Measurements from ENCODE around the gene SLC24A1. TPM values are rescaled to one million over a fixed set of nuclear protein-coding genes. Genes with fewer than 3 reads are reported as not detected.

SLC24A1 gene
- total RNA-seq, 1 experiment from 2014 or later, result 13.0 TPM

GRCh38 chr15:65646486-65646885, 24.7 kb downstream of the SLC24A1 start:
- H3K4me3 ChIP-seq (ENCODE audit: low read depth in 2 of 2, low read length in 2 of 2), result no peak overlapping the region
- TF ChIP-seq SIN3A (IDR thresholded peaks at IDR 0.05; ENCODE audit: borderline replicate concordance, insufficient read depth, low read depth, low read length), result no peak
- no peak for TF ChIP-seq REST (IDR thresholded peaks at IDR 0.05; ENCODE audit: insufficient read depth in 1 of 2, low read depth in 2 of 2, low read length in 1 of 2)
- no peak for TF ChIP-seq POLR2AphosphoS5 (IDR thresholded peaks at IDR 0.05; ENCODE audit: low read depth, low read length)
- no peak for TF ChIP-seq TCF7L2 (IDR thresholded peaks at IDR 0.05; ENCODE audit: low read depth, low read length)
- TF ChIP-seq CTCF (IDR thresholded peaks at IDR 0.05), result no peak
- H3K36me3 ChIP-seq (ENCODE audit: control insufficient read depth, insufficient read depth, low read length), result no peaks in the 10 kb centered on the region
- ChIA-PET POLR2A (no interaction called here), CTCF (no interaction called here)
- no peak for DNase-seq (ENCODE audit: low read depth, low spot score)
- ATAC-seq, result no peak
- no peaks in the 10 kb centered on the region for H3K4me1 ChIP-seq (ENCODE audit: control insufficient read depth, insufficient read depth, low read length)
- H3K27me3 ChIP-seq (ENCODE audit: control insufficient read depth, insufficient read depth, low read length), result no peaks in the 10 kb centered on the region
- intact Hi-C loops (cut with micrococcal nuclease; ENCODE audit: unreplicated experiment), result no loop called here
- H3K9me3 ChIP-seq (ENCODE audit: control insufficient read depth, insufficient read depth, low read depth, low read length), result no peaks in the 10 kb centered on the region
- in situ Hi-C loops (cut with HindIII; ENCODE audit: low pct_unique_long_range_greater_than_20kb, low sequenced_read_pairs), result no loop called here
- no peak overlapping the region for H3K27ac ChIP-seq (ENCODE audit: low read length)
- BruUV-seq (replicated peaks), result no TSS peak

GRCh38 chr15:65650312-65651041, 28.7 kb downstream of the SLC24A1 start:
- intact Hi-C loops (cut with micrococcal nuclease; ENCODE audit: unreplicated experiment), result no loop called here
- ChIA-PET POLR2A (no interaction called here), CTCF (no interaction called here)
- BruUV-seq (replicated peaks), result no TSS peak
- H3K4me3 ChIP-seq (ENCODE audit: low read depth in 2 of 2, low read length in 2 of 2), result no peak overlapping the region
- no peaks in the 10 kb centered on the region for H3K27me3 ChIP-seq (ENCODE audit: control insufficient read depth, insufficient read depth, low read length)
- H3K27ac ChIP-seq (ENCODE audit: low read length), result no peak overlapping the region
- no peak for DNase-seq (ENCODE audit: low read depth, low spot score)
- H3K36me3 ChIP-seq (ENCODE audit: control insufficient read depth, insufficient read depth, low read length), result no peaks in the 10 kb centered on the region
- in situ Hi-C loops (cut with HindIII; ENCODE audit: low pct_unique_long_range_greater_than_20kb, low sequenced_read_pairs), result no loop called here
- no peaks in the 10 kb centered on the region for H3K4me1 ChIP-seq (ENCODE audit: control insufficient read depth, insufficient read depth, low read length)
- TF ChIP-seq TCF7L2 (IDR thresholded peaks at IDR 0.05; ENCODE audit: low read depth, low read length), result no peak
- no peak for TF ChIP-seq POLR2AphosphoS5 (IDR thresholded peaks at IDR 0.05; ENCODE audit: low read depth, low read length)
- no peak for TF ChIP-seq REST (IDR thresholded peaks at IDR 0.05; ENCODE audit: insufficient read depth in 1 of 2, low read depth in 2 of 2, low read length in 1 of 2)
- no peak for TF ChIP-seq CTCF (IDR thresholded peaks at IDR 0.05)
- TF ChIP-seq SIN3A (IDR thresholded peaks at IDR 0.05; ENCODE audit: borderline replicate concordance, insufficient read depth, low read depth, low read length), result no peak
- ATAC-seq, result no peak
- no peaks in the 10 kb centered on the region for H3K9me3 ChIP-seq (ENCODE audit: control insufficient read depth, insufficient read depth, low read depth, low read length)

Measured in Panc1 (cell line).